Measurements from ENCODE around the gene EHBP1. TPM values are rescaled to one million over a fixed set of nuclear protein-coding genes. Genes with fewer than 3 reads are reported as not detected.

The EHBP1 gene
- total RNA-seq, 1 donor from 2014 or later: 27.6 TPM

Other genes with a start within 250 kb of the EHBP1 start
- gene TMEM17, start 199.5 kb upstream of the EHBP1 start, total RNA-seq: 1.6 and 2.5 TPM in 2 replicates

Measured in myocyte (in vitro differentiated cells).